Erythroblast (primary cell): ENCODE measurements around the gene TMEM187.

Source experiments
- GATA1 ChIP-seq: IDR thresholded peaks from 2 replicates; pipeline ENCODE4 v1.6.1; 2011; ENCODE audit warnings: low read depth, mild to moderate bottlenecking, control low read depth, low read length, moderate library complexity
- POLR2A ChIP-seq: IDR thresholded peaks from 2 replicates; pipeline ENCODE4 v1.6.1; 2011; ENCODE audit warnings: mild to moderate bottlenecking, low read length

- TF ChIP-seq POLR2A = no peak
- TF ChIP-seq GATA1 = no peak
Observed at GRCh38 chrX:153927672-153927921, 45.0 kb upstream of the TMEM187 start.
